ENCODE results near the gene PBLD.

Gene PBLD

DNA sequence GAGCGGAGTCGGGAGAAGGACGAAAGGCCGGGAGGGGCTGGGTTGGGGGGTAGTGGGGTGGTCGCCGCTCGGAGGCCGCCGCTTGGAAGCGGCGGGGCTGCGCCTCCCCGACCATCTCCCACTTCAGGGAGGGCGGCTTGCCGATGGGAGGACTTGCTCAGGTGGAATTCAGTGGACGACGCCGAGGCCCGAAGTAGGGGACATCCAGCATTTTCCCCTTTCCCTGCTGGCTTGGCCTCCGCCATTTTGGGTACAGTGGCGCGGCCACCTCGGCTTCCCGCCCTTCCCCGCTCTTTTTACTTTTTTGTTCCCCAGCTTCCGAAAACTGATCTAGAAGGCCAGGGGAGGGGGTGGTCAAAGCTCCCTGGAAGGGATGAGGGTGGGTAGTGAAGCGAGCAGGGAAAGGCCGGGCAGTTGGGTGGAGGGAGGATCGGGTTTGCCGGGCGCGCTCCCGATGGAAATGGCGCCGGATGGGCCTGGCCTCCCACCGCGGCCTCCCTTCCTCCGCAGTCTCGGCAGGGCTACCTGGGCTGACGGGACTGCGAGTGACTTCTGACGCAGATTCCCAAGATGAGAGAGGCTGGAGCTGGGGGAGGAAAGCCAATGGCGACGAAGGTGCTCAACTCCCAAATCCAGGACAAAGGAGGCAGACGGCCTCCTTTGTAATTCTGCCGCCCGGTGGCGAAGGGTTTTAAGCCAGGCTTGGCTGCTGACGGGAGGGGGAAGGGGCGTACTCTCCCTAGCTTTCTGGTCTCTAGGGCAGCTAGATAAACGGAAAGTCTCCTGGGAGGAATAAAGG, at the start of gene PBLD:
TSS of gene PBLD (minus strand) at position 670 of the 799 bp plus-strand sequence. CDS start 26,084 bp downstream, outside the sequence.
- DNase-seq: peak; percentile 55 to 68

DNA sequence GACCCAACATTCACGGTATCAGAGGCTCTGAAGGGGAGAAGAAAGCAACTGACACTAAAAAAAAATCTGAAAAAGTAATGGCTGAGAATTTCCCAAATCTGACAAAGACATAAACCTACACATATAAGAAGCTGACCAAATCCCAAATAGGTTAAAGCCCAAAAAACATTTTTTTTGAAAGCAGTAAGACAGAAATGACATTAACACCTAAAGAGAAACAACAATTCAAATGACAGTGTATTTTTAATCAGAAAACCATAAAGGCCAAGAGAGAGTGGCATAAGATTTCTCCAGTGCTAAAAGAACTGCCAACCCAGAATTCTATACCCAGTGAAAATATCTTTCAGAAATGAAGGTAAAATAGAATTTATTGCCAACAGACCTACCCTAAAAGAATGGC, 38.9 kb upstream of the PBLD start:
- DNase-seq: no peak

DNA sequence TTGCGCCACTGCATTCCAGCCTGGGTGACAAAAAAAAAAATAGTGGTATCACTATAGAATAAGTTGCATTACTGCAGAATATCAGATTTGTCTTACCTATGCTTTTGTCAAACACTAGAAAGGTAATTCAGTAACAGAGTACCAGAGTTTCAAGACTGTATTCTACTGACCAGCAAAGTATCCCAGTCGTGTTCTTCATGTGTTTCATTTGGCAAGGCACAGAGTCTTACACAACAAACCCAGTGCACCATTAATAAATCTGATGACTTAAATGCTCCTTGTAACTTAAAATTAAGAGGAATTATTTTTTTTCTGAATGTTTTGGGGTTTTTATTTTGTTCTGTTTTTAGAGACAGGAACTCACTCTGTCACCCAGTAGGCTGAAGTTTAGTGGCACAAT, 34.4 kb upstream of the PBLD start:
- DNase-seq: no peak

DNA sequence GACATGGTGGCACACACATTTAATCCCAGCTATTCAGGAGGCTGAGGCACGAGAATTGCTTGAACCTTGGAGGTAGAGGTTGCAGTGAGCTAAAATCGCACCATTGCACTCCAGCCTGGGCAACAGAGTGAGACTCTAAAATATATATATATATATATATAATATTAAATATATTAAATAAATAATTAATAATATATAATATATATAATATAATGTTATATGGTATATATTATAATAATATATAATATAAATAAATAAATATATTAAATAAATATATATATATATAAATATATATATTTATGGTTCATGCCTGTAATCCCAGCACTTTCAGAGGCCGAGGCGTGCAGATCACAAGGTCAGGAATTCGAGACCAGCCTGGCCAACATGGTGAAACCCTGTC, 33.9 kb upstream of the PBLD start:
- DNase-seq: no peak

DNA sequence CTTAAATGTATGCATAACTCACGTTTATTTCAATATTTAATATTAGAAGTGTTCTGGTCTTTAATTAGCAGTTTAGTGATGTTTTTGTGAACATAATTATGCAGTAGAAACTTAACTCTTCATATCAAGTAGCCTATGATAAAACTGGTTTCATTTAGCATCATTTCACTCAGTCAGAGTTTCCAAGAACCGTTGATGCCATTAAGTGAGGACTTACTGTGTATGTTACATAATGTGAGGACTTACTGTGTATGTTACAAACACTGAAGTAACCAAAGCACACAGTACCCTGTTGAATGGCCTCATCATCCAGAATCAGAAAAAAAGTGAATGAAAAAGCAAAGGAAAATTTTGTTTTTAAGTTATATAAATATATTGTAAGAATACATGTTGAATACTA, 32.9 kb upstream of the PBLD start:
- no peak for DNase-seq

DNA sequence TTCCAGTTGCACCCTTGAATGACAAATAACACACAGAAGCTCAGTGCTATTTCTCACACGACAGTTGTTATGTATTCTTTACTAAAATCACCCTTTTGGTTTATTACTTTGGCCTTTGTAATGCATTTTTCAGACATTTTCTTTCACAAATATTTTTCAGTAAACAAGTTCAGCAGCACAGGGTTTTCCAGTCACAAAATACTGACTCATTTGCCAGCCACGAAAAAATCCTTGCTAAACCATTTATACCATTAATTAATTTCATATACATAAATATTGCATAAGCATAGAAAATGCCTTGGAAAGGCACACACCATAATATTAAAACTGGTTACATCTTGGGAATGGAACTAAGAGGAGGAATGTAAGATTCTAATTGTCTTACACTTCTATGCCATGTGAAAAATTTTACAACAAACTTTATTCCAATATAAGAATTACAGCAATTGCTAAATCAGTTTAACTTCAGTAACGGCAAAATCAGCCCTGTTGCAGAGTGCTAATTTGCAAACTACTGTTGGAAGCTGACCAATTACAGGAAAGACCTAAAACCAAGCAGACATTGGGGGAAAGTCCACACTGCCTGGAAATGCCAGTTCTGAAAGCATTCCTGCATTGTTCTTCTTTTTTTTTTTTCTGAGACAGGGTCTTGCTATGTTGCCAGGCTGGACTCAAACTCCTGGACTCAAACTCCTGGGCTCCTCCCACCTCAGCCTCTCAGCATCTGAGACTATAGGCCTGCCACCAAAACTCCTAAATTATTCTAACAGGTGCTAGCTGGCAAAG, 31.6 kb upstream of the PBLD start:
- no peak for DNase-seq

DNA sequence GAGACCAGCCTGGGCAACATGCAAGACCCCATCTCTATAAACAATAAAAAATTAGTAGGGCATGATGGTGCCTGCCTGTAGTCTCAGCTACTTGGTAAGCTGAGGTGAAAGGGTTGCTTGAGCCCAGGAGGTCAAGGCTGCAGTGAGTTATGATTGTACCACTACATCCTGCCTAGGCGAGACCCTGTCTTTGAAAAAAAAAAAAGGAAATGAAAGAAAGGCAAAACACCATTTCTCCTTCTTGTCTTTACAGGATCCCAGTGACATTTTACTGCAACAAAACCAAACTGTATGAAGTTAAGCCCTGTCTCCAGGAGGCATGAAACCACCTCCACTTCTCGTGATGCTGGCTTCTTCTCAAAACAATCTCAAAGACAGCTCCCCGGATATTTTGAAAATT, 29.9 kb upstream of the PBLD start:
- DNase-seq: no peak

DNA sequence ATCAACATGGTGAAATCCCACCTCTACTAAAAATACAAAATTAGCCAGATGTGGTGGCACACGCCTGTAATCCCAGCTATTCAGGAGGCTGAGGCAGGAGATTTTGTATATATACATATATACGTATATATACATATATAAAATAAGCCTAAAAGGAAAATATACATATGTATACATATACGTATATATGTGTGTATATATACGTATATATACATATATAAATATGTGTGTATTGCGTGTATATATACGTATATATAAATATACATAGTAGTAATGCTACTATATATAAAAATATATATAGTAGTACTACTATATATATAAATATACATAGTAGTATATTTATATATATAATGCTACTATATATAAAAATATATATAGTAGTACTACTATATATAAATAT, 26.5 kb upstream of the PBLD start:
- DNase-seq: no peak

DNA sequence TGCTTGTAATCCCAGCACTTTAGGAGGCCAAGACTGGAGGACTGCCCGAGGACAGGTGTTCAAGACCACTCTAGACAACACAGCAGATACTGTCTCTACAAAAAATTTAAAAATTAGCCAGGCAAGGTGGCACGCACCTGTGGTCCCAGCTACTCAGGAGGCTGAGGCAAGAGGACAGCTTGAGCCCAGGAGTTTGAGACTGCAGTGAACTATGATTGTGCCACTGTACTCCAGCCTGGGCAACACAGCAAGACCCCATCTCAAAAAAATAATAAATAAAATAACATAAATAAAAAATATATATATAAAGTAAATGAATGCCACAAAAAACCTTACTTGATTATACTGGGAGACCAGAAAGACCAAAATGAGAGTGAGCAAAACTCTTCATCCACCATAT, 20.8 kb upstream of the PBLD start:
- no peak for DNase-seq

DNA sequence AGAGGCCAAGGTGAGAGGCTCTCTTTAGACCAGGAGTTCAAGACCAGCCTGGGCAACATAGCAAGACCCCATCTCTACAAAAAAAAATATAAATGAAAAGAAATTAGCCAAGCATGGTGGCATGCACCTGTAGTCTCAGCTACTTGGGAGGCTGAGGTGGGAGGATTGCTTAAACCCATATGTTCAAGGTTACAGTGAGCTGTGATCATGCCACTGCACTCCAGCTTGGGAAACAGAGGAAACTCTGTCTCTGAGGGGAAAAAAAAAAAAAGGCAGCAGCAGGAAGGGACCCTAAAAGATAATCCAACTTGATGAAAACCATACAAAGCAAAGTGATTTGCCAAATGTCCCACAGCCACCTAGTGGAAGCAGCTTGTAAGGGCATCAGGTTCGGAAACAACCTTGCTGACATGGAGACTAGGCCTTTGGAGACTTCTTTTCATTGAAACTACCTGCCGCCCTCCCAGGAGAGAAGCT, 15.6 kb upstream of the PBLD start:
- DNase-seq: peak; percentile 46 to 69

DNA sequence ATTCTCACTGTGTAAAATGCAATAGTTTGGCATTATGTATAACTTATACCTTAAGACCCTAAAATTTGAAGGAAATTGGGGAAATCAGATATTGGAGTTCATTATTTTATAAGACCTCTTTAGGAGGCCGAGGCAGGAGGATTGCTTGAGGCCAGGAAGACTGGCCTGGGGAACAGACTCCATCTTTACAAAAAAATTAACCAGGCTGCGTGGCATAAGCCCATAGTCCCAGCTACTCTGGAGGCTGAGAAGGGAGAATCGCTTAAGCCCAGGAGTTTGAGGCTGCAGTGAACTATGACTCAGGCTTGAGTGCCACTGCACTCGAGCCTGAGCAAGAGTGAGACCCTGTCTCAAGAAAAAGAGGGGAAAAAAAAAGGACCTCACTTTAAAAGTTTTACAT, 14.0 kb upstream of the PBLD start:
- no peak for DNase-seq

DNA sequence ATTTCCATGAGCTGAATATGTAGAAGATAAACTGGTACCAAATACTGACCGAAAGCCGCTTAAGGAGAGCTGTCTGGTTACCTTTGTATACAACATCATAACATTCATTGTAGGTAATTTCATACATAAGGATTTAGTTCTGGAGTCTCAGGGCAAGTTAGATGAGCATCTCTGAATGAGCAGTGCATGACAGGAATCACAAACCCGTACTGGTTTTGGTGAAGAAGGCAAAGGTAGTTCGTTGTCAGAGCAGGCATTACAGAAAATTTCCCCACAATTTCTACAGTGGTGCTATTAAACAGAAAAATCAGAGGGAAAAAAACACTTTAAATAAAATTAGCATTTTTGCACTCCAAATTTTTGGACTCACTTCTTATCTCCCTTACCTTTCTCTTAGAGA, 12.9 kb upstream of the PBLD start:
- no peak for DNase-seq

DNA sequence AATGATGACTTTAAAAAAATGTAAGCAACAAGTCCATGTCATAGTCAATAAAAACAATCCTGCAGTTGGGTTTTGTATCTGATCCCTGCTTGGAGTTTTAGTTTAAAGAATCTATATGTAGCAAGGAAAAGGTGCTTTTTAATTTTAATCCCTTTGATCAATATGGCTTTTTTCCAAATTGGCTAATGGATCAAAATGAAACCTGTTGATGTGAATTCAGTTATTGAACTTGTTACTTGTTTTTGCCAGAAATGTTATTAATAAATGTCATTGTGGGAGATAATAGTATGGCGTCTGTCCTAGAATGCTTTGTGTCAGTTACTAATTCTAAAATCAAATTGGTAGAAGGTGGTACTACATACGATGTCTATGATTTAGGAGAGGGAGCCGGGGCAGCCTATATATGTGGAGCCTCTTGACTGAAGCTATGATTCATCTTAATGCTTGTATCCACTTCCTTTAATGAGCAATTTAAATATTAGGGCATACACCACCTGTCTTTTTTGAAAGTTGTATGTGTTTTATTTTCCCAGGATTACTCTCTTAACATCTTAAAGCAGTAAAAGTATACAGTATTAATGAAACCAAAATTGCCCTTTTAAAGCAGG, 10.3 kb upstream of the PBLD start:
- no peak for DNase-seq

DNA sequence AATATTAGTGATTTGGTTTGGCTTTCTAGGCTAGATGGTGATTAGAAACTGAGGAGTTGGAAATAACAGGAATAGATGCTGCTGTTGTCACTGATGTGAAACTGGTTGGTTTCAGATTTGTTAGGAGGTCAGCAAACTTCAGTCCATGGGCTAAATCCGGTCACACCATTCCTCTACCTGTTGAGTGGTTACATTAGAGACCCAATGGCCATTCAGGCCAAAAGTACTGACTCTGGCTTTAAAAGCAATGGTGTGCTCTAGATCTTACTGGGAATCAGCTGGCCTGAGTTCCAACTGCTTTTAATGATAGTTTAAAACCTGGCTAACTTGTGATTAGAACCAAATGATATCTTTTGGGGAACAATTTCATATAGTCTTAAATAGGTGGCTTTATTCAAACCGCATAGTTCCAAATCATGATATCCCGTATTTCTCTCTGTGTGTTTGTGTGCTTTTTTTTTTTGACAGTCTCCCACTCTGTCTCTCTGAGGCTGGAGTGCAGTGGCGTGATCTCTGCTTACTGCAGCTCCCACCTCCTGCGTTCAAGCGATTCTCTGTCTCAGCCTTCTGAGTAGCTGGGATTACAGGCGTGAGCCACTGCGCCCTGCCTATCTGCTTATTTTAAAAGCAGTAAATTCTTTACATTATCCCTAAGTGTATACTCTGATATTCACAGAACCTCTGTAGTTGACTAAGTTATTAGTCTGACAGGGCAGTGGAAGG, 7.8 kb upstream of the PBLD start:
- DNase-seq: no peak

DNA sequence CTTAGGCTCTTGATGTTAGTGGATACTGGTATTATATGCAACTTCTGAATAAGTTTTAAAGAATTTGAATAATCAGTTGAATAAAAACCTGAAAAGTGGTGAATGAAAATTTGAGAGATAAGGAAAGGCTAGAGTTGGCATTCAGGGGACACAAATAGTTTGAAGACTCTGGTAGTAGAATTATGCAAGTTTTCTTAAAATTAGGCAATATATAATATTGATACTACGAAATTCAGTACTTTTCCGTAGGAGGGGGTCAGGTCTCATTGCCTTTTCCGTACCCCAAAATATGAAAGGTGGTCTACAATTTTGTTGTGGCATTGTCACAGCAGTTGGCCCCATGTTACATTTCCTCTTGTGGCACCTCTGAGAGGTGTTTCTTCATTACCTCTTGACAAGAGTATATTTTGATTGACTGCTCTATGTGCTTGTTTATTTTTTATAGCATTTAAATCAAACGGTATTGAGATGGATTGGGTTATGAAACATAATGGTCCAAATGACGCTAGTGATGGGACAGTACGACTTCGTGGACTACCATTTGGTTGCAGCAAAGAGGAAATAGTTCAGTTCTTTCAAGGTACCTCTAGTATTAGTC, 4.1 kb upstream of the PBLD start:
- no peak for DNase-seq

DNA sequence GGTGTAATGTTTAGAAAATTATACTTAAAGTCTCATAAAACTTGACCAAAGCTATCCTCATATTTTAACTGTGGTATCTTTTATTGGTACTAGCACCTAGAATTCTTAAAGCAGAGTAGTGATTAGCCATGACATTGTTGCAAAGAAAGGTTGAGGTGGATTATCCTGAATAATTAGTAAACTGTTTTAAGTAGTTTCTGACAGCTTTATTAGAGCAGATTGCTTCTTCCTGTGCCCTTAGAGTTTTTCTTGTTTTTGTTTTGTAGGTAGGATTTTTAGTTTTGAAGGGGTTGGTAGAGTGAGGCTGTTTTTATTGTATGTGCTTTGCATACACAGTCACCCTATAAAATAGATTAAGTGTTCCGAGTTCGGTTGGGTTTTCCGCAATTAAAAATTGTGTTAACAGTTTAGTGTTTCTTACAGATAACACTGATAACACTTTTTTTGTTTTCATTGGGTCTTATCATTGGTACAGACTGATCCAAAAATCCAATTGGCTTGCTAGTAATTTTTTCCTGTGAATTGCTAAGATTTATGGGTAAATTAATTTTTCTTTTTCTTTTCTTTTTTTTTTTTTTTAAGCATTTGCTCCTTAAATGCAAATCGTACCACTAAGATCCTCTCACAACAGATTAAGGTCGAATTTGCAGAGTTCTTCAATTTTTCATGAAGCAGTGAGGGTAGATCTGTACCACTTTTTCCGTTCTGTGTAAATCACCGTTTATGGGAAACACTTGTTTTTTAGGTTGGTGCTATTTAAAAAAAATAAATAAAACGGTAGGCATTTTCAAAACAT, 2.1 kb upstream of the PBLD start:
- DNase-seq: no peak

DNA sequence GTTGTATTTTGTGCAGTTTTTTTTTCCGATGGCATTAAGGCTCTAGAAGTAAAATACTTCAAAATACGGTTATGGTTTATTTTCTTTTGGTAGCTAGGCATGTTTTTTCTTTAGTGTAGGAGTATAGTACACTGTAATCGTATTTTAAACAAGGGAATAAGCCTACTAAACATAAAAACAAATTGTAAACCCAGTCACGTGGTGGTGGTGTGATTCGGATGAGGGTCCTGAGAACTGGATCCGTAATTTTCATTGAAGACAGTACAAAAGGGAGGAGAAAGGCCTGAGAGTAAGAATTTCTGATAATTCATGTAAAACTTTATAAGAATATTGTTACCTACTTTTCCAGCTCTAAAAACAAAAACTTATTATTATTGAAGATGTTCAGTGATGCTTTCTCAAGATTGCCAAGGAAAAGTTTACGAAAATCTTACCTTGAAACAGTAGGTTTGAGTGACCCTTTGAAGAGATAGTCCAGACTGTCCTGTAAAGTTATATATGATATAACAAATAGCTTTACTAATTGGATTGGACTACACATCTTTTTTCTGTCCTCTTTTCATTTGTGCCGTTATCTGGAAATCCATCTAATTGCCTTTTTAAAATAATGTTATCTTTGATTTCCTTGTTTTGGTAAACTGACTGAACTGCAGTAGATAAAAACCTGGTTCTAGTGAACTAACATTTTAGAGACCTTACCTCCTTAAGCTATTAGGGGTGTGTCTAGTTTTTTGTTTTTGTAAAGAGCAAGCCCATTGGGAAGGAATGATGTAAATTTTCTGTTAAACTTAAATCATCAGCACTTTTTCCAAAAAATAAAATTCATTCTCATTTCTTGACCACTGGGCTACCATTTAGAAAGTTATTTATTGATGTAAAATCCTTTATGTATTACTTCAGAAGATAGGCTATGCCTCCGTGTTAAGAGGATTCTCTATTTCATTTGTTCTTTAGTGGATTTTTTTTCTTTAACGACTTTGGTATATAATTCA, 1.0 kb upstream of the PBLD start:
- no peak for DNase-seq

DNA sequence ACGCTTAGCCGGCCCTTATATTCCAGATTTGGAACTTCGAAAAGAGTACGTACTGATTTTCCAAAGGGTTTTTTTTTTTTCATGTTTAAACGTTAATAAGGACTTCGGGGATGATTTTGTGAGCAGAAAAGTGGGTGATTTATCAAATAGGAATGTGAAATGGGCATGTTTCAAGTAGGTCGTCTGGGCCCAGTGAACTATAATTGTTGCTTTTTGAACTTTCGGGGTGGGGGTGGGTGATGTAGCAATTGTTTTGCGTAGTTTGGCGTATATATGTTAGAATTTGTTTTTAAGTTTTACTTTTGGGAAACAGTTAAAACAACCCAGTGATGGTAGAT, 299 bp upstream of the PBLD start:
- no peak for DNase-seq

DNA sequence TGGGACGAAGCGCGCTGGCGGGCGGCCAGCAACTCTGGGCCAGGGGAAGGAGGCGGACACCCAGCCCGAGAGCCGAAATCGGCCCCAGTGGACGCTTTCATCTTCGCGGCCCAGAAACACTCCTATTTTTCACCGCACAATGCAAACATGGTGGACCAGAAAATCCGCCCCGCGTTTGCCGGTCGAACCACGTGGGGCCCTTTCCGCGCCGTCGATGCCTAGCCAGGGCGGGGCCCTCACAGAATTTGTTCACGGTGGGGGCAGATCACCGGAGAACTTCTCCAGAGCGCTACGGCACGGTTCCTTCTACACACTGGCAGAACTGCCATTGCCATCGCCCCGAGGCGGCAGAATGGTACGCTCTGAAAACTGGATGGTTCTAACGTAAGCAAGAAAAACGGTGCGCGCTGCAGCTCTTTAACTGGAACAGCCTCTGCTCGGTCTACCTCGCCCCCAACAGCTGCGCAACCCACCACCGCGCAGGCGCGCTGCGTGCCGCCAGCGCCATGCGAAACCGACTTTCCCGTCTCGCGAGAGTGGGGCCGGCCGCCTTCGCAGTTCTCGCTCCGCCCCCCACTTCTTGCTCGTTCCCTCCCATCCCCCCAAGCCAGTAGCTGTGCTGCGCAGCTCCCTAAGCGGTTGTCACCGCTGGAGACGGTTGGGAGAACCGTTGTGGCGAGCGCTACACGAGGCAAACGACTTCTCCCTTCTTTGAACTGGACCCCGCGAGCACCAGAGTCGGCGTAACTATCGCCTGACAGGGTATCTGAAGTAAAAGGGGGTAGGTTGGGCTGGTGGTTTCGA, 1.1 kb downstream of the PBLD start, which contains the start of gene HNRNPH3:
TSS of gene HNRNPH3 (plus strand) at position 610 of the 804 bp plus-strand sequence. CDS start 5,158 bp downstream, outside the sequence.
- DNase-seq: peak; percentile 98

Measured in CD4-positive, alpha-beta T cell treated with Interleukin-4 for 1 hour (primary cell).